Right lobe of liver (tissue), 6 donors: ENCODE measurements around the gene ZFR. TPM values are rescaled to one million over a fixed set of nuclear protein-coding genes. Genes with fewer than 3 reads are reported as not detected.
"Not testable (repeated sequence)": the region's sequence is repeated elsewhere in the genome, so short reads cannot be mapped to it uniquely, and the experiment has no call there.

ENCODE experiments used
- ATAC-seq, 4 donors: fragments of 200-7000 bp; cut with Tn5 transposase; one replicate each; pipeline ENCODE4 v1.9.1; 2020; ENCODE audit warnings: mild to moderate bottlenecking in 4 of 4, moderate library complexity in 4 of 4
- DNase-seq, 3 donors: peaks; one replicate each; pipeline ENCODE4 v3.0.0-alpha.2; 2020
- H3K27ac ChIP-seq, 3 donors: fragments of 200-600 bp; one replicate each; pipeline ENCODE4 v1.8.0; 2022
- H3K27me3 ChIP-seq, 2 donors: fragments of 200-600 bp; one replicate each; pipeline ENCODE4 v1.8.0; 2022
- H3K36me3 ChIP-seq, 4 donors: fragments of 200-600 bp; sonication (generic) in 1 of 4; one replicate each; pipeline versions ENCODE4 v1.5.1 to v1.8.0; 2017 to 2022; ENCODE audit warnings: control low read depth in 1 of 4
- H3K4me1 ChIP-seq, 4 donors: fragments of 200-600 bp; sonication (generic) in 1 of 4; one replicate each; pipeline versions ENCODE4 v1.5.1 to v1.8.0; 2017 to 2022; ENCODE audit warnings: control low read depth in 1 of 4
- H3K4me3 ChIP-seq, 3 donors: fragments of 200-600 bp; one replicate each; pipeline ENCODE4 v1.8.0; 2022
- H3K9me3 ChIP-seq, 4 donors: fragments of 200-600 bp; sonication (generic) in 1 of 4; one replicate each; pipeline versions ENCODE4 v1.5.1 to v1.8.0; 2017 to 2022; ENCODE audit warnings: control low read depth in 1 of 4
- POLR2A ChIP-seq: fragments of 450-650 bp; IDR thresholded peaks from one replicate; pipeline ENCODE4 v1.6.1; 2017; ENCODE audit warnings: antibody characterized with exemption, mild to moderate bottlenecking
- WGBS: methylation state at CpG from one replicate; pipeline ENCODE4 v1.1.6; 2018; ENCODE audit warnings: low coverage, low lambda C conversion rate; ENCODE audit not compliant: insufficient coverage; ENCODE audit errors: missing lambda C conversion rate; 5-methylcytosine and 5-hydroxymethylcytosine counted together
- intact Hi-C, 2 donors: fragments of 100-400 bp; cut with DNase I; formaldehyde crosslinking; loops; one replicate each; pipeline versions ENCODE4 v1.11.2 to v1.14.1; 2022
- total RNA-seq, 6 experiments: library from RNA; depleted of rRNA in 2 of 6; stranded (reverse); fragments of >200 nt in 2 of 6; fragmentation: NEBNext Ultra II Directional in 3 of 6; extraction: Animal tissue kit (Norgen Biotek cat#: 25700) in 3 of 6; gene quantifications; one replicate each; pipeline versions ENCODE4 v1.1.0 to v1.2.4, GENCODE V29; 2016 to 2023
- TF ChIP-seq, protein P1 (sequence below), 4 donors: fragments of 200-600 bp in 3 of 4; fragments of 450-650 bp in 1 of 4; IDR thresholded peaks; one replicate each; pipeline versions ENCODE4 v1.5.1 to v1.8.0; 2016 to 2022; ENCODE audit warnings: antibody characterized with exemption in 4 of 4, mild to moderate bottlenecking in 2 of 4
- donor health status: DM: no; HTN: yes; CAD: no.
- donor health status: DM: no; HTN: no; CAD: no.
- donor health status: DM: no; HTN: no; CAD: no.
- donor health status: DM: no; HTN: yes; CAD: no.
- donor health status: DM: no; HTN: yes; CAD: no.

The ZFR gene
- total RNA-seq, 6 experiments from 2014 or later: 19.8 to 36.8 (median 25.8) TPM

DNA sequence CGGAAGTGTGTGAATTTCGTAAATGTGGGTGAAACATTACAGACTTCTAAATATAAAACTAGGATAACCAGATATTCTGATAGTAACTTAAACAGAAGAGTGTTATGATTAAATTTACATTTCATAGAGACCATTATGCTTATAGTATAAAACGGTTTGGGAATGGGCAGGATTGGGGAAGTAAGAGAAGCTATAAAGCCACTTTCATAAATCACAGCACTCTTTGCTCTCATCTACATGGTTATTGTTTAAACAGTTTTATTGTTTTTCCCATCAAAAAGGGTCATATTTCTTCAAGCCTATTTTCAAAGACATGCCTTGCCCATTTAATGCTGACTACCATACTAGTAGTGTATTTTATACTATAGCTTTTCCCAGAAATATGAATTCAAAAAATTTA lies 9.2 kb downstream of the ZFR start:
- H3K27ac ChIP-seq: no peak overlapping the region
- WGBS: 85% methylated on average over 3 of the region's 3 CpGs

GRCh38 chr5:32434221-32434620 lies 10.3 kb downstream of the ZFR start:
- 31% methylated on average over 1 of the region's 1 CpG for WGBS
- intact Hi-C loops: no loop called here
- no peak for DNase-seq
- no peak overlapping the region for H3K4me3 ChIP-seq
- no peaks in the 10 kb centered on the region for H3K9me3 ChIP-seq
- no peaks in the 10 kb centered on the region for H3K27me3 ChIP-seq
- no peak for TF ChIP-seq POLR2A
- TF ChIP-seq, protein P1, sequence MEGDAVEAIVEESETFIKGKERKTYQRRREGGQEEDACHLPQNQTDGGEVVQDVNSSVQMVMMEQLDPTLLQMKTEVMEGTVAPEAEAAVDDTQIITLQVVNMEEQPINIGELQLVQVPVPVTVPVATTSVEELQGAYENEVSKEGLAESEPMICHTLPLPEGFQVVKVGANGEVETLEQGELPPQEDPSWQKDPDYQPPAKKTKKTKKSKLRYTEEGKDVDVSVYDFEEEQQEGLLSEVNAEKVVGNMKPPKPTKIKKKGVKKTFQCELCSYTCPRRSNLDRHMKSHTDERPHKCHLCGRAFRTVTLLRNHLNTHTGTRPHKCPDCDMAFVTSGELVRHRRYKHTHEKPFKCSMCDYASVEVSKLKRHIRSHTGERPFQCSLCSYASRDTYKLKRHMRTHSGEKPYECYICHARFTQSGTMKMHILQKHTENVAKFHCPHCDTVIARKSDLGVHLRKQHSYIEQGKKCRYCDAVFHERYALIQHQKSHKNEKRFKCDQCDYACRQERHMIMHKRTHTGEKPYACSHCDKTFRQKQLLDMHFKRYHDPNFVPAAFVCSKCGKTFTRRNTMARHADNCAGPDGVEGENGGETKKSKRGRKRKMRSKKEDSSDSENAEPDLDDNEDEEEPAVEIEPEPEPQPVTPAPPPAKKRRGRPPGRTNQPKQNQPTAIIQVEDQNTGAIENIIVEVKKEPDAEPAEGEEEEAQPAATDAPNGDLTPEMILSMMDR (IDR thresholded peaks at IDR 0.05): no peak
- no peaks in the 10 kb centered on the region for H3K36me3 ChIP-seq
- peaks cover 0 to 18% (median 2%) of the 10 kb centered on the region in 4 donors for H3K4me1 ChIP-seq
- H3K27ac ChIP-seq: no peak overlapping the region
- ATAC-seq: no peak

More for the DNA sequence above, 9.2 kb downstream of the ZFR start:
- no peaks in the 10 kb centered on the region for H3K9me3 ChIP-seq
- intact Hi-C loops: no loop called here
- peaks cover 0 to 15% (median 2%) of the 10 kb centered on the region in 4 donors for H3K4me1 ChIP-seq
- no peak for ATAC-seq
- H3K4me3 ChIP-seq: no peak overlapping the region
- DNase-seq: no peak
- TF ChIP-seq, protein P1 (IDR thresholded peaks at IDR 0.05): no peak
- TF ChIP-seq POLR2A: no peak
- no peaks in the 10 kb centered on the region for H3K36me3 ChIP-seq
- H3K27me3 ChIP-seq: no peaks in the 10 kb centered on the region

DNA sequence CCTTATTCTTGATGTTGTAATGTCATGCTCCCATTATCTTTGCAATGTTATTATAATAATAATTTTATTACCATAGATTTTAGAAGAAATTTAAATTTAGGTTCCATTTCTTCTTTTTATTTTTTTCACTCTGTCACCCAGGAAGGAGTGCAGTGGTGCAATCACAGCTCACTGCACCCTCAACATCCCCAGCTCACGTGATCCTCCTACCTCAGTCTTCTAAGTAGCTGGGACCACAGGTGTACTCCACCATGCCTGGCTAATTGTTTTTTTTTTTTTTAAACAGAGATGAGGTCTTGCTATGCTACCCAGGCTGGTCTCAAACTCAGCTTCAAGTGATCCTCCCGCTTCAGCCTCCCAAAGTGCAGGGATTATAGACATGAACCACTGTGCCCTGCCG lies 11.9 kb downstream of the ZFR start:
- Histone ChIP-seq H3K36me3 (no peaks in the 10 kb centered on the region), H3K27ac (no peak overlapping the region), H3K4me3 (no peak overlapping the region), H3K27me3 (no peaks in the 10 kb centered on the region), H3K9me3 (no peaks in the 10 kb centered on the region), H3K4me1 (peaks cover 0 to 18% (median 2%) of the 10 kb centered on the region in 4 donors)
- intact Hi-C loops: no loop called here
- DNase-seq: no peak
- TF ChIP-seq, protein P1 (IDR thresholded peaks at IDR 0.05): no peak
- no peak for TF ChIP-seq POLR2A
- no peak for ATAC-seq
- WGBS: 82% methylated on average over 3 of the region's 3 CpGs

- H3K9me3 ChIP-seq, ATAC-seq, DNase-seq, H3K36me3 ChIP-seq, H3K27me3 ChIP-seq, intact Hi-C loops, H3K27ac ChIP-seq, H3K4me1 ChIP-seq, H3K4me3 ChIP-seq: not testable (repeated sequence)
- WGBS: 82% methylated on average over 3 of the region's 4 CpGs
Measured at GRCh38 chr5:32430825-32431224, 13.7 kb downstream of the ZFR start.

DNA sequence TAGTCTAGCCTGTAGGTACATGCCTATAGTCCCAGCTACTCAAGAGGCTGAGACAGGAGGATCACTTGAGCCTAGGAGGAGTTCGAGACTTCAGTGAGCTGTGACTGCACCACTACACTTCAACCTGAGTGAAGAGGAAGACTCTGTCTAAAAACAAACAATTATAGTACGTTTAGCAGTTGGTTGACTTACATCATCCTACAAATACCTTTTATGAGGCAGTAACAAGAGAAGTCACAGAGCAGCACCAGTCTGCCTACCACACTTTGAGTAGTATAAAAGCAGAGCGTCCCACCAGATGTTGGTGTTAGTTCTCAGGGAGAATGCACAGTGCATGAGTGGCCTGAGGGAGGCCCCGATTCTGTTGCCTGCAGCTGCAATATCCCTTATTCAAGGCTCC lies 16.1 kb downstream of the ZFR start:
- 100% methylated on average over 2 of the region's 4 CpGs for WGBS
- Histone ChIP-seq H3K4me1 (peaks cover 0 to 7% (median 0%) of the 10 kb centered on the region in 4 donors), H3K36me3 (no peaks in the 10 kb centered on the region), H3K27me3 (no peaks in the 10 kb centered on the region), H3K9me3 (peaks cover 0 to 8% (median 0%) of the 10 kb centered on the region in 4 donors), H3K4me3 (no peak overlapping the region), H3K27ac (no peak overlapping the region)
- ATAC-seq (no peak), DNase-seq (no peak)
- TF ChIP-seq, protein P1 (IDR thresholded peaks at IDR 0.05): no peak
- TF ChIP-seq POLR2A: no peak
- intact Hi-C loops: no loop called here
